ENCODE measurements around the gene SCN4A.
"Not testable (repeated sequence)": the region's sequence is repeated elsewhere in the genome, so short reads cannot be mapped to it uniquely, and the experiment has no call there.

SCN4A gene

GRCh38 chr17:63932721-63933120 is 40.0 kb downstream of the SCN4A start:
- no peak overlapping the region for H3K9ac ChIP-seq (ENCODE audit: low read length)
- no peaks in the 10 kb centered on the region for H3K4me1 ChIP-seq (ENCODE audit: control insufficient read depth, insufficient read depth, low read length)
- H3K27me3 ChIP-seq (ENCODE audit: control insufficient read depth, insufficient read depth, low read length): peaks cover 4% of the 10 kb centered on the region

DNA sequence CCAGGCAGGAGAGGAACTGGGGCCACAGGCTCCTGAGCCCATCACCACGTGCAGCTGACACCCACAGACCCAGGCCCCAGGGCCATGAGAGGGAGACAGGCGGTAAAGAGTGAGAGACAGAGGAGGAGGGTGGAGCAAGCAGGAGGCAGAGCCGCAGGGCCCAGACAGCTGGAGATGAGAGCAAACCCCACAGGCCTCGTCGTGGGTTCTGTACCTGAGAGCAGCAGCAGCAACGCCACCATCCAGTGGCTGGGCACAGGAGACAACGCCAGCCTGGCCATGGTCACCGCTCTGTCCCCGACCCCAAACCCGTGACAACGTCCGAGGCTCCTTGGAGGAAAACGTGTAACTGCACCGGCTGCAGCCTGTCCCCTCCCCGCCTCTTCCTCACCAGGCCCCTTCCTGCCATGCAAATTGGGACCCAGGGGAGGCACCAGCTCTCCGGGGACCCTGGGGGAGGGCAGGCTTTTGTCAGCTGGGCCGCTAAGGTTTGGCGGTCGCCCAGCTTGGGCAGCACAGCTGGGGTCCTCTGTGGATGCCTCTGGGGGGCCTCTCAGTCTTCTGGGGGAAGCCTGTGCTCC is 40.6 kb downstream of the SCN4A start, which contains the start of gene CD79B:
TSS of gene CD79B (minus strand) at position 351 of the 581 bp plus-strand sequence. CDS start at position 281, 70 bp downstream.
- Histone ChIP-seq H3K27me3 (ENCODE audit: control insufficient read depth, insufficient read depth, low read length) (peaks cover 4% of the 10 kb centered on the region), H3K9ac (ENCODE audit: low read length) (no peak within 1 kb of the TSS), H3K4me3 (ENCODE audit: low read length) (no peak within 1 kb of the TSS), H3K36me3 (ENCODE audit: control insufficient read depth, insufficient read depth, low read length) (no peaks in the 10 kb centered on the region), H3K4me1 (ENCODE audit: control insufficient read depth, insufficient read depth, low read length) (no peaks in the 10 kb centered on the region), H3K9me3 (ENCODE audit: control insufficient read depth, low read length) (no peaks in the 10 kb centered on the region)

More at GRCh38 chr17:63932721-63933120, 40.0 kb downstream of the SCN4A start:
- Histone ChIP-seq H3K4me3 (ENCODE audit: low read length) (no peak overlapping the region), H3K36me3 (ENCODE audit: control insufficient read depth, insufficient read depth, low read length) (no peaks in the 10 kb centered on the region), H3K9me3 (ENCODE audit: control insufficient read depth, low read length) (no peaks in the 10 kb centered on the region)

DNA sequence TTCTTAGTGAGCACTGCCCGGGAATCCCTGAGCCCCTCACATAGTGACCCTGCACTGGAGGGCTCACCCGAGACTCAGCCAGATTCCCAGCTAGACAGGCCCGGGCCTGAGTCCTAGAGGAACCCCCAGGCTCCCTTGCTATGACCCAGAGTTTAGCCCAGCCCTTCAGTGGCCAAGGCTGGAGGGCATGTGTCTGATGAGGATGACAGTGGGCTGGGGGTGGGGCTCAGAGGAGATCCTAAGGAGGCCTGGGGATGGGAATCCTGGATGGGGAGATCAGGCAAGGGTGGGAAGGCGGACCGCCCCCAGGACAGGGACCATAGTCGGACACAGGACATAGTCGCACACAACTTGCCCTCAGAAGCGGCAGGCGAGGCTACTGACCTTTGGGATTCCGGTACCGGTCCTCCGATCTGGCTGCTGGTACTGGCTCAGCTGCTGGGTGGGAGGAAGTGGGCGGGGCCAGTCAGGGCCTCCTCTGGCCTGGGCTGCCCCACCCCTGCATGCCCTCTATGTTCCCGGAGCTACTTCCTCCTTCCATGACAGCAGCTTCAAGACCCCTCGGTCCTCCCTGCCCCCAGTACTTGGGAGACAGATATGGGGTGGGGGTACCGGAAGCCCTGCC is 41.7 kb downstream of the SCN4A start:
- H3K4me3 ChIP-seq (ENCODE audit: low read length): no peak overlapping the region
- no peaks in the 10 kb centered on the region for H3K9me3 ChIP-seq (ENCODE audit: control insufficient read depth, low read length)
- no peaks in the 10 kb centered on the region for H3K4me1 ChIP-seq (ENCODE audit: control insufficient read depth, insufficient read depth, low read length)
- H3K27me3 ChIP-seq (ENCODE audit: control insufficient read depth, insufficient read depth, low read length): peaks cover 4% of the 10 kb centered on the region
- no peaks in the 10 kb centered on the region for H3K36me3 ChIP-seq (ENCODE audit: control insufficient read depth, insufficient read depth, low read length)
- H3K9ac ChIP-seq (ENCODE audit: low read length): no peak overlapping the region

- Histone ChIP-seq H3K9ac (ENCODE audit: low read length) (no peak overlapping the region), H3K4me1 (ENCODE audit: control insufficient read depth, insufficient read depth, low read length) (no peaks in the 10 kb centered on the region), H3K27me3 (ENCODE audit: control insufficient read depth, insufficient read depth, low read length) (peaks cover 4% of the 10 kb centered on the region), H3K9me3 (ENCODE audit: control insufficient read depth, low read length) (no peaks in the 10 kb centered on the region), H3K36me3 (ENCODE audit: control insufficient read depth, insufficient read depth, low read length) (no peaks in the 10 kb centered on the region), H3K4me3 (ENCODE audit: low read length) (no peak overlapping the region)
Measured at GRCh38 chr17:63929860-63930766, 42.6 kb downstream of the SCN4A start.

- H3K27me3 ChIP-seq (ENCODE audit: control insufficient read depth, insufficient read depth, low read length): no peaks in the 10 kb centered on the region
- no peaks in the 10 kb centered on the region for H3K4me1 ChIP-seq (ENCODE audit: control insufficient read depth, insufficient read depth, low read length)
- no peaks in the 10 kb centered on the region for H3K36me3 ChIP-seq (ENCODE audit: control insufficient read depth, insufficient read depth, low read length)
- H3K9me3 ChIP-seq (ENCODE audit: control insufficient read depth, low read length): no peaks in the 10 kb centered on the region
- H3K4me3 ChIP-seq (ENCODE audit: low read length): no peak overlapping the region
- no peak overlapping the region for H3K9ac ChIP-seq (ENCODE audit: low read length)
Measured at GRCh38 chr17:63928966-63929695, 43.6 kb downstream of the SCN4A start.

DNA sequence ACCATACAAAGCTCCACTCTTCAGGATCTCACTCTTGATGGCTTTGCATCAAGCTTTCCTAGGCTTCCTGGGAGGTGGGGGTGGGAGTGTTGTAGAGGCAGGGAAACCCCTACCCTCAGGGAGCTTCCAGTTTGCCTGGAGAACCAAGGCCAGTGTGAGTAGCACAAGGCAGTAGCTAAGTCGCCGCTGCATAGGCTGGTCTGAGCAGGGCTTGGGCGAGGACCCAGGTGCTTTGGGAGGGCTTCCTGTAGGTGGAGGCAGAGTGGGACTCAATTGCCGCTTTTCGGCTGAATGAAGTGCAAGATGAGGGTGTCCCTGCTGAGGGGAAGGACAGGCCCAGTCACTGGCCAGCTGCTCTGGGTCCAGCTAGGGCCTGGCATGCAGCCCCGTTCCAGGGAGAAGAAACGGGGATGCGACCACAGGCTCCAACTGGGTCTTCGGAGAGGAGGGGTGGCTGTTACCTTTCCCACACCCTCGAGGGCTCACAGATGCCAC is 44.5 kb downstream of the SCN4A start:
- Histone ChIP-seq H3K4me3 (ENCODE audit: low read length) (no peak overlapping the region), H3K4me1 (ENCODE audit: control insufficient read depth, insufficient read depth, low read length) (no peaks in the 10 kb centered on the region), H3K36me3 (ENCODE audit: control insufficient read depth, insufficient read depth, low read length) (no peaks in the 10 kb centered on the region), H3K9ac (ENCODE audit: low read length) (no peak overlapping the region), H3K27me3 (ENCODE audit: control insufficient read depth, insufficient read depth, low read length) (no peaks in the 10 kb centered on the region), H3K9me3 (ENCODE audit: control insufficient read depth, low read length) (no peaks in the 10 kb centered on the region)

DNA sequence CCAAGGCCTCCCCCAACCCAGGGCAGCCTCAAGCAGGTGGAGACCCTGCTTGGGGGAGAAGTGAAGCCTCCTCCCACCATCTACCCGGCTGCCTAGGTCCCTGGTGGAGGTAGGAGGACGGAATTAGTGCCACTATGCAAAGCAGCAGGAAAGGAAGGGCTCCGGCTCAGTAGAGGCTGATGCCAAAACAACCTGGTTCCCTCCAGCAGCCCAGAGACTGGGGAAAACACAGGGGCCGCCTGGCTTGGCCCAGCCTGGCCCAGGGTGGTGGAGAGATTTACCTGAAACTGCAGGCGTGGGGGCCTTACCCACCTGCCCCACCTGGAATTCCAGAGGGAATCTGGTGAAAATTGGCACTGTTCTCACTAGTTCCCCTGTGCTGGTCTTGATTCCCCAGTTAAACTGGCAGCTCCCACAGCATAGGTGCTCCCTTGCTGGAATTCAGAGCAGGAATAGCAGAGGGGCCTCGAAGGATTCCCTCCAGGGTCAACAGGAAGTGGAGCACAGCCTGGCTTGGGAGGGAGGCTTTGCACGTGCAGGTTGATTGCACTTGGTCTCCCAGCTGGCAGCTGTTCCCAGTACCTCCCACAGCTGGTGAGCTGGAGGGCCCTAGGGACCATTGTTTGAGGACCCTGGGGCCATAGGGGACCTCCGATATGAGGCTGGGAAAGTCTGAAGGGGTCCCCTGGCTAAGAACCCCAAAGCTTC is 45.1 kb downstream of the SCN4A start:
- no peaks in the 10 kb centered on the region for H3K27me3 ChIP-seq (ENCODE audit: control insufficient read depth, insufficient read depth, low read length)
- no peaks in the 10 kb centered on the region for H3K4me1 ChIP-seq (ENCODE audit: control insufficient read depth, insufficient read depth, low read length)
- H3K36me3 ChIP-seq (ENCODE audit: control insufficient read depth, insufficient read depth, low read length): no peaks in the 10 kb centered on the region
- no peaks in the 10 kb centered on the region for H3K9me3 ChIP-seq (ENCODE audit: control insufficient read depth, low read length)
- H3K9ac ChIP-seq (ENCODE audit: low read length): no peak overlapping the region
- H3K4me3 ChIP-seq (ENCODE audit: low read length): no peak overlapping the region

DNA sequence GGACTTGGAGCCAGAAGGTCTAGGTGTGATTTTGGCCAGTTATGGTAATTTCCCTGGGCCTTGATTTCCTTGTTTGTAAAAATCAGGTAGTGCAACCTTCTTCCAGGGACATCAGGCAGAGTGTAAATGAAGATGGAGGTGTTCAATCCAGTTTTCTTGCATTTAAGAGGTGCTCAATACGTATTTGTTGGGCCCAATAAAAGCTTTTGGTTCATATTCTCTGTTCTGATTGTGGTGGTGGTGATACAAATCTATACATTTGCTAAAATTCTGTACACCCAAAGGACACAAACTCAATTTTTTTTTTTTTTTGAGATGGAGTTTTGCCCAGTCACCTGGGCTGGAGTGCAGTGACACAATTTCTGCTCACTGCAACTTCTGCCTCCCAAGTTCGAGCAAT is 46.6 kb downstream of the SCN4A start:
- H3K36me3 ChIP-seq (ENCODE audit: control insufficient read depth, insufficient read depth, low read length): no peaks in the 10 kb centered on the region
- H3K4me1 ChIP-seq (ENCODE audit: control insufficient read depth, insufficient read depth, low read length): no peaks in the 10 kb centered on the region
- H3K27me3 ChIP-seq (ENCODE audit: control insufficient read depth, insufficient read depth, low read length): no peaks in the 10 kb centered on the region
- no peak overlapping the region for H3K4me3 ChIP-seq (ENCODE audit: low read length)
- no peaks in the 10 kb centered on the region for H3K9me3 ChIP-seq (ENCODE audit: control insufficient read depth, low read length)
- no peak overlapping the region for H3K9ac ChIP-seq (ENCODE audit: low read length)

- no peaks in the 10 kb centered on the region for H3K9me3 ChIP-seq (ENCODE audit: control insufficient read depth, low read length)
- no peak overlapping the region for H3K4me3 ChIP-seq (ENCODE audit: low read length)
- H3K27me3 ChIP-seq (ENCODE audit: control insufficient read depth, insufficient read depth, low read length): no peaks in the 10 kb centered on the region
- no peaks in the 10 kb centered on the region for H3K36me3 ChIP-seq (ENCODE audit: control insufficient read depth, insufficient read depth, low read length)
- no peak overlapping the region for H3K9ac ChIP-seq (ENCODE audit: low read length)
- H3K4me1 ChIP-seq (ENCODE audit: control insufficient read depth, insufficient read depth, low read length): no peaks in the 10 kb centered on the region
Measured at GRCh38 chr17:63925615-63926014, 47.1 kb downstream of the SCN4A start.

- H3K9ac ChIP-seq (ENCODE audit: low read length); H3K36me3 ChIP-seq (ENCODE audit: control insufficient read depth, insufficient read depth, low read length); H3K27me3 ChIP-seq (ENCODE audit: control insufficient read depth, insufficient read depth, low read length); H3K4me3 ChIP-seq (ENCODE audit: low read length); H3K9me3 ChIP-seq (ENCODE audit: control insufficient read depth, low read length); H3K4me1 ChIP-seq (ENCODE audit: control insufficient read depth, insufficient read depth, low read length): not testable (repeated sequence)
Measured at GRCh38 chr17:63922402-63922801, 50.3 kb downstream of the SCN4A start.

- H3K9ac ChIP-seq (ENCODE audit: low read length); H3K27me3 ChIP-seq (ENCODE audit: control insufficient read depth, insufficient read depth, low read length); H3K4me3 ChIP-seq (ENCODE audit: low read length); H3K4me1 ChIP-seq (ENCODE audit: control insufficient read depth, insufficient read depth, low read length); H3K9me3 ChIP-seq (ENCODE audit: control insufficient read depth, low read length); H3K36me3 ChIP-seq (ENCODE audit: control insufficient read depth, insufficient read depth, low read length): not testable (repeated sequence)
Measured at GRCh38 chr17:63920779-63921178, 51.9 kb downstream of the SCN4A start.

Measured in mucosa of stomach (tissue), 1 donor.